PFSK-1 (cell line): Measurements from ENCODE around the gene SEMA3E.

Experiments used
- POLR2AphosphoS5 ChIP-seq: IDR thresholded peaks from 2 replicates; pipeline ENCODE4 v1.6.1; 2012; ENCODE audit warnings: low read depth, mild to moderate bottlenecking, control low read depth, low read length, moderate library complexity
- SIN3A ChIP-seq: IDR thresholded peaks from 2 replicates; pipeline ENCODE4 v1.6.1; 2012; ENCODE audit warnings: mild to moderate bottlenecking, low read length, moderate library complexity, borderline replicate concordance; ENCODE audit not compliant: insufficient read depth
- TF ChIP-seq, protein P1 (sequence below), 2 experiments: IDR thresholded peaks; 2 replicates each; pipeline versions ENCODE4 v1.6.1 to v1.8.0; 2011 to 2012; ENCODE audit warnings: low read depth in 2 of 2, low read length in 2 of 2, control low read depth in 1 of 2, inconsistent platforms in 1 of 2, mild to moderate bottlenecking in 1 of 2, moderate library complexity in 1 of 2; ENCODE audit not compliant: insufficient read depth in 1 of 2

DNA sequence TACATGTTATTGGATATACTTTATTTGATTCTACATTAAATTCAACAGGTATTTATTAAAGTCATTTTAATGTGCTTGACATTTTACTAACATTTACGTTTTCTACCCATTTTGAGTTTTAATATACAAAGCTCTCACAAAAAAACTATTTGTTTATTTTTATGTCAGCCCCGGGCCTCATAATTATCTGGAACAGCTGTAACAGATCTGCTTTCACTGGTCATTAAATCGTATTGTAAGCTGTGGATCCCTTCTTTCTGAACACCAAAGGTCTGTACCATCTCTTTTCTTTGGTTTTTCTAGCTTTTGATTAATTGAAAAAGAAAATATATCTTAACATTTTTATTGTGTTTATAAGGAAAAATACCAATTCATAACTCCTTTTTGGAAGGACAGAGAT is 73.5 kb downstream of the SEMA3E start:
- TF ChIP-seq, protein P1, sequence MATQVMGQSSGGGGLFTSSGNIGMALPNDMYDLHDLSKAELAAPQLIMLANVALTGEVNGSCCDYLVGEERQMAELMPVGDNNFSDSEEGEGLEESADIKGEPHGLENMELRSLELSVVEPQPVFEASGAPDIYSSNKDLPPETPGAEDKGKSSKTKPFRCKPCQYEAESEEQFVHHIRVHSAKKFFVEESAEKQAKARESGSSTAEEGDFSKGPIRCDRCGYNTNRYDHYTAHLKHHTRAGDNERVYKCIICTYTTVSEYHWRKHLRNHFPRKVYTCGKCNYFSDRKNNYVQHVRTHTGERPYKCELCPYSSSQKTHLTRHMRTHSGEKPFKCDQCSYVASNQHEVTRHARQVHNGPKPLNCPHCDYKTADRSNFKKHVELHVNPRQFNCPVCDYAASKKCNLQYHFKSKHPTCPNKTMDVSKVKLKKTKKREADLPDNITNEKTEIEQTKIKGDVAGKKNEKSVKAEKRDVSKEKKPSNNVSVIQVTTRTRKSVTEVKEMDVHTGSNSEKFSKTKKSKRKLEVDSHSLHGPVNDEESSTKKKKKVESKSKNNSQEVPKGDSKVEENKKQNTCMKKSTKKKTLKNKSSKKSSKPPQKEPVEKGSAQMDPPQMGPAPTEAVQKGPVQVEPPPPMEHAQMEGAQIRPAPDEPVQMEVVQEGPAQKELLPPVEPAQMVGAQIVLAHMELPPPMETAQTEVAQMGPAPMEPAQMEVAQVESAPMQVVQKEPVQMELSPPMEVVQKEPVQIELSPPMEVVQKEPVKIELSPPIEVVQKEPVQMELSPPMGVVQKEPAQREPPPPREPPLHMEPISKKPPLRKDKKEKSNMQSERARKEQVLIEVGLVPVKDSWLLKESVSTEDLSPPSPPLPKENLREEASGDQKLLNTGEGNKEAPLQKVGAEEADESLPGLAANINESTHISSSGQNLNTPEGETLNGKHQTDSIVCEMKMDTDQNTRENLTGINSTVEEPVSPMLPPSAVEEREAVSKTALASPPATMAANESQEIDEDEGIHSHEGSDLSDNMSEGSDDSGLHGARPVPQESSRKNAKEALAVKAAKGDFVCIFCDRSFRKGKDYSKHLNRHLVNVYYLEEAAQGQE (IDR thresholded peaks at IDR 0.05; ENCODE audit: insufficient read depth in 1 of 2, low read depth in 2 of 2, low read length in 2 of 2): no peak
- TF ChIP-seq POLR2AphosphoS5: no peak
- TF ChIP-seq SIN3A: no peak
